HG02678 (cell line): Measurements from ENCODE around the gene STRADB.
"Not testable (repeated sequence)": the region's sequence is repeated elsewhere in the genome, so short reads cannot be mapped to it uniquely, and the experiment has no call there.

Source experiments
- ATAC-seq: cut with Tn5 transposase; IDR thresholded peaks from one replicate; pipeline ENCODE4 v1.9.1; 2021; ENCODE audit warnings: mild to moderate bottlenecking, moderate library complexity; ENCODE audit not compliant: unreplicated experiment

The STRADB gene

DNA sequence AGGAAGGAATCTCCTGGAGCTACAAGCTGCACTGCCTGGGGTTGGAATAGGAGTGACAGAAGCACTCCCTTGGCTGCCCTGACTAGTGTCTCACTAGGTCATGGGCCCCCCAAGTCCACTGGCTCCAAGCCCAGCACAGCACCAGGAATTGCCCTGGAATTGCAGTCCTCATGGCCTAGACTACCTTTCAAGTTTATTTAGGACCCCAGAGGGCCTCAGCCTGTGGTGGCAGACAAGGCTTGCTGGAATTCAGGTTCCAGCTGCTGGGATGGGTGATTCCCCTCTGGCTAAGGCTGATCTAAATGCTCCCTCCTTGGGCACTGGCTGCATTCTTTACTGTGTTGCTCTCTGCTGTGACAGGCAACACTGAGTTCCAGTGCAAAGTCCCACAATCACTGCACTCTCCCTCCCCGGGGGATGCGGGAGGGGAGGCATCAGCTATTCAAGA is 14.0 kb downstream of the STRADB start:
- ATAC-seq, result no peak

GRCh38 chr2:201466050-201466675 is 14.6 kb downstream of the STRADB start:
- ATAC-seq, result no peak

DNA sequence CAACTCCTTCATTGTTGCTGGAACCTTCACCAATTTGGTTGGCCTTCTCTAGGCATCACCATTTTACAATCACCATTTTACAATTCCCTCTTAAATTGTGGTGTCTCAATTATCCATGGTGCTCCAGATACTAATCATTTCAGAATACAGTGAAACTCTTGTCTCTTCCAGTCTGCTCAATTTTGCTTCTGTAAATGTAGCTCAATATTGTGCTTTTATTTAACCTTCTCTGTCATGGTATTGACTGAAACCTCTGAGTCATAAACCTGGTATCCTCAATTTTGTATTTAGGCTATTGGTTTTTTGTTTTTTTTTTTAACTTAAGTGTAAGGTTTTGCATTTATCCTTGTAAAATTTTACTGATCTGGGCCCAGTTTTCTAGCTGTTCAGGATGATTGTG is 16.1 kb downstream of the STRADB start:
- ATAC-seq, result no peak

DNA sequence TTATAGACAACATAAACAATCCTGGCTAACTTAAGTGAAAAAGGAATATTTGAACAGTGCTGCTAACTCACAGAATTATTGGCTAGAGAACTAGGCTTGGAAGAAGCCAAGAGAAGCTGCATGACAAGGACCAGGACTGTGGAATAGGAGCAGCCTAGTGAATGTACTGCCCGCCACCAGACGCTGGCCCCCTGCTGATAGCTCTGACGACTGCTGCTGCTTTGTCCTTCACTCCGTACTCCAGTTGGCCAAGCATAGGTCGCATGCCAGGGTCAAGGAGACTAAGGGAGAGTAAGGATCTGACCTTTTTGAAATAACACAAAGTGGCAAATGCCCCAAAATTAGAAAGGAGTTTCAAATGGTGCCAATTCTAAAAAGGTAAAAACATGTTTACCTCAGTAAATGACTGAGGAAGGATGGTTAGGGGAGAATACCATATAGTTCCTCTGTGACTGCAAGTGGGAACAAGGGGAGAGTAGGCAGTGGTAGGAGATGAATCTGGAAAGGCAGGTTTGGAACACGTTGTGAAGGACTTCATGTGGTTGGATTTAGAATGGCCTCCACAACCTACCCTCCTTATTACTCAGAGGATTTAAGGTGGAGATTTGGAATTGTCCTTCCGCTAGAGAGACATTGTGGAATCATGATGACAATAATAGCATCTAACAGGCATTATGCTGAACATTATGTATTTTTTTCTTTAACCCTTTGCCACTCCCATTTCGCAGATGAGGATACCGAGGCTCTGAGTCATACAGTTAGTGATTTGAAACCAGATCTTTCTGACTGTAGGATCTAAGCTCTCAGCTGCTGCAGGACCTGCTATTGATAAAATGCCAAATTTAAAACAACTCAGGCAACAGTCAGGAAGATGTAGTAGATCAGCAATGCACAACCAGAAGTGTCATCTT is 19.5 kb downstream of the STRADB start:
- no peak for ATAC-seq

DNA sequence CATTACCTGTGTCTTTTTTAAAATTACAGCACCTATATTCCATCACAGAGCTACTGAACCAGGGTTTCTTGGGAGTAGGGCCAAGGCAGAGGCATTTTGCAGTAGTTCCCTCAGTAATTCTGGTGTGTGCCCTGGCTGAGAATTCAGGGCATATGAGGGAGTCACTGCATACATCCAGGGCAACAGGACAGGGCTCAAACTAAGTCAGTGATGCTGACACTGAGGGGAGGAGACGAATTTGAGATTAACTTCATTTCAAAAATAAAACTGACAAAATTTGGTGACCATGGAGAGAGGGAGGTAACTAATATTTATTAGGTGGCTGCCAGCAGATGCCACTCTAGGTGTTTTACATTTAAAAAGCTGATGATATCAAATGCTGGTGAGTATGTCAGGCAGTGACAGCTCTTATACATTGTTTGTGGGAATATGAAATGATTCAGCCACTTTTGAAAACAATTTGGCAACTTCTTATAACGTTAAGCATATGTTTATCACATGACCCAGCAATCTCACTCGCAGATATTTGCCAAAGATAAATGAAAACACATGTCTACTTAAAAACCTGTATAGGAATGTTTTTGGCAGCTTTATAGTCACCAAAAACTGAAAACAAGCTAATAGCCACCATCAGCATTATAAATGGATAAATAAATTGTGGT is 20.3 kb downstream of the STRADB start:
- ATAC-seq, result no peak

- ATAC-seq, result no peak
Measured at GRCh38 chr2:201472411-201472810, 20.9 kb downstream of the STRADB start.

DNA sequence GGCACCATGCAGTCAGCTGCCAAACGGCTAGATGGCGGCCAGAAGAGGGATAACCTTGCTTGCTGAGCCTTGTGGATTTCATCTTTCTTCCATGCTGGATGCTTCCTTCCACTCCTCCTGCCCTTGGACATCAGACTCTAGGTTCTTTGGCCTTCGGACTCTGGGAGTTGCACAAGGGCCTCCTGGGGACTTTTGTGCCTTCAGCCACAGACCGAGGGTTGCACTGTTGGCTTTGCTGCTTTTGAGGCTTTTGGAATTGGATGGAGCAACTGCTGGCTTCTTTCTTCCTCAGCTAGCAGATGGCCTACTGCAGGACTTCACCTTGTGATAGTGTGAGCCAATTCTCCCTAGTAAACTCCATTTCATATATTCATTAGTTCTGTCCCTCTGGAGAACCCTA is 31.0 kb downstream of the STRADB start:
- no peak for ATAC-seq

DNA sequence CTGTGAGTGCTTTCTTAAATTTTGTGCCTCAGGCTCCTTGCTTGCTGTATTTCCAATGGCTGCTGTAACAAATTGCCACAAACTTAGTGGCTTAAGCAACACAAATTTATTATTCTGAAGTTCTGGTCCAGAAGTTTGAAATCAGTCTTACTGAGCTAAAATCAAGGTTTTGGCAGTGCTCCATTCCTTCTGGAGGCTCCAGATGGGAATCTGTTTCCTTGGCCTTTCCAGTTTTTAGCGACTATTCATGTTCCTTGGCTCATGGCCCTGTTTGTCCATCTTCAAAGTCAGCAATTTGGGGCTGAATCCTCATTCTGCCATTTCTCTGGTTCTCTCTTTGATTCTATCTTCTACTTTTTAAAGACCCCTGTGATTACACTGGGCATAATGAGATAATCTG is 31.8 kb downstream of the STRADB start:
- no peak for ATAC-seq

GRCh38 chr2:201483758-201484157 is 32.2 kb downstream of the STRADB start:
- ATAC-seq, result not testable (repeated sequence)

GRCh38 chr2:201484805-201485204 is 33.3 kb downstream of the STRADB start:
- no peak for ATAC-seq

GRCh38 chr2:201490291-201490690 is 38.8 kb downstream of the STRADB start:
- no peak for ATAC-seq

DNA sequence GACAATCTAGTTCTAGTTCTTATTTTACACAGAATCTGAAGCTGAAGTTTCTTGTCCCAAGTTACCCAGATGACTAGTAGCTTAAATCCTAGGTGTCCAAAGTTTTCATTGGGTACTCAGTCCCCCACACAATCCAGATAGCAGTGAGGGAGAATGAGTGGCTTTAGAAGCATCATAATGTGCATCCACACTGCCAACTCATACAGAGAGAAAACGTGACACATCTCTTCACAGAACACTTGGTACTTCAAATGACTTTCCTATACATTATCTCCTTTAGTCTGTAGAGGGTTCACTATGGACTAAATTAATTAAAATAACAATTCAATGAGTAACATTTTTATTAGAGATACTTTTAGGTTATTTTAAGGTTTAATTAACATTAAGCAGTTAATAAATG is 45.2 kb downstream of the STRADB start:
- no peak for ATAC-seq

- ATAC-seq, result no peak
Measured at GRCh38 chr2:201500534-201500933, 49.0 kb downstream of the STRADB start.

DNA sequence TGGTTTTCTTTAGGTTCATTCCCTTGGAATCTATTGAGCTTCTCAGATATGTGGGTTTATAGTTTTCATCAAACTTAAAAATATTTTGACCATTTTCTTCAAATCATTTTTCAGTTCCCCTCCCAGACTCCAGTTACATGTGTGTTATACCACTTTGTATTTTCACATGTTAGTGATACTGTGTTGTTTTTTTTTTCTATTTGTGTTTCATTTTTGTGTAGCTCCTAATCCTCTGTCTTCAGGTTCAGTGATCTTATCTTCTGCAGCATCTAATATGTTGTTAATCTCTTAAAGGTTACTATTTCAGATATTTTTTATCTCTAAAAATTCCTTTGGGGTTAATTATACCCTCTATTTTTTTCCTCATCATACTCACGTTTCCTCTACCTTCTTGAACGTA is 51.2 kb downstream of the STRADB start:
- ATAC-seq, result no peak

GRCh38 chr2:201507725-201508124 is 56.2 kb downstream of the STRADB start:
- ATAC-seq, result no peak

- ATAC-seq, result no peak
Measured at GRCh38 chr2:201513271-201513670, 61.7 kb downstream of the STRADB start.

- no peak for ATAC-seq
Measured at GRCh38 chr2:201515573-201516246, 64.2 kb downstream of the STRADB start.

DNA sequence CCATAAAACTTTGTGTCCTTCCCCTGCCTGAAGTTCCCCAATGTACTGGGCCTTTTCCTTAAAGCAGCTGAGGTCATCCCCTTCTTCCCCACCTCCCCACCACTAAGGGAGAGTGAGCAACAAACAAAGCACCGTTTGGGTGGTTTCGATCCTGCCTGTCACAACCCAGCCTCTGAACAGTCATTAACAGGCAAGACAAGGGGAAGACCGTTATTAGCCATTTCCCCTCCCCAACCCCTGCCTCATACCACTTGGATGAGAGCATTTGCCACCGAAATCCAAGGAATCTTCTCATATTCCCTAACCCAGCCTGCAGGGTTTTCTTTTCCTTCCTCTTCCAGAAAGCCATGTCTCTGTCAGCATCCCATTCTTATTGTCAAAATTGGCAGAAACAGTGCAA is 65.6 kb downstream of the STRADB start:
- no peak for ATAC-seq

GRCh38 chr2:201520201-201520600 is 68.7 kb downstream of the STRADB start:
- no peak for ATAC-seq

DNA sequence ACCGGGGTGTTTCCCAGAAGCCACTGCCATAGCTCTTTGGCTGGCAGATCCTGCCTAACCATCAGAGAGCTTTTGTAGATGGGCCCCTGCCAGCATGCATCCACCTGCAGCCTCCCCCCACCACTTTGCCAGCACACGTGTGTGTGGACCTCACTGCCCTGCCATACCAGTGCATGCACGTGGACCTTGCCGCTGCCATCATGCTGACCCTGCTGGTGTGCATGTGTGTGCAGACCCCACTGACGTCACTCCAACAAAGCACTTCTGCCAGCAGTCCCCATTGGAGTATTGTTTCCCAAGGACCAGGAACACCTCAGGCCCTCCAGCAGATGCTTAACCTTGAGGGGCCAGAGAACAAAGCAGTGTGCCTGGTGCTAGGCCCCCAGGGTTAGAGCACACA is 71.4 kb downstream of the STRADB start:
- ATAC-seq, result no peak

GRCh38 chr2:201523506-201523905 is 72.0 kb downstream of the STRADB start:
- no peak for ATAC-seq
